Fibroblast of skin of right biceps (primary cell): ENCODE results near the gene DLL4.
"Not testable (repeated sequence)": the region's sequence is repeated elsewhere in the genome, so short reads cannot be mapped to it uniquely, and the experiment has no call there.

Source experiments
- DNase-seq: peaks from one replicate; pipeline ENCODE4 v3.0.0-alpha.2; 2013

DLL4 gene

DNA sequence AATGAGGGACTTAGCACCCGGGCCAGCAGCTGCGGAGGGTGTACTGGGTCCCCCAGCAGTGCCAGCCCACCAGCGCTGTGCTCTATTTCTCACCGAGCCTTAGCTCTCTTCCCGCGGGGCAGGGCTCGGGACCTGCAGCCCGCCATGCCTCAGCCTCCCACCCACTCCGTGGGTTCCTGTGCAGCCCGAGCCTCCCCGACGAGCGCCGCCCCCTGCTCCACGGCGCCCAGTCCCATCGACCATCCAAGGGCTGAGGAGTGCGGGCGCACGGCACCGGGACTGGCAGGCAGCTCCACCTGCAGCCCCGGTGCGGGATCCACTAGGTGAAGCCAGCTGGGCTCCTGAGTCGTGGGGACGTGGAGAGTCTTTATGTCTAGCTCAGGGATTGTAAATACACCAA is 32.6 kb downstream of the DLL4 start:
- not testable (repeated sequence) for DNase-seq

DNA sequence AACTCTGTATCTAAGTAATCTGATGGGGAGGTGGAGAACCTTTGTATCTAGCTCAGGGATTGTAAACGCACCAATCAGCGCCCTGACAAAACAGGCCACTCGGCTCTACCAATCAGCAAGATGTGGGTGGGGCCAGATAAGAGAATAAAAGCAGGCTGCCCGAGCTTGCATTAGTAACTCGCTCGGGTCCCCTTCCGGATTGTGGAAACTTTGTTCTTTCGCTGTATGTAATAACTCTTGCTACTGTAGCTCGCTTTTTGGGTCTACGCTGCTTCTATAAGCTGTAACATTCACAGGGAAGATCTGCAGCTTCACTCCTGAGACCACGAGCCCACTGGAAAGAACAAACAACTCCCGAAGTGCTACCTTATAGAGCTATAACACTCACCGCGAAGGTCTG is 33.2 kb downstream of the DLL4 start:
- not testable (repeated sequence) for DNase-seq

DNA sequence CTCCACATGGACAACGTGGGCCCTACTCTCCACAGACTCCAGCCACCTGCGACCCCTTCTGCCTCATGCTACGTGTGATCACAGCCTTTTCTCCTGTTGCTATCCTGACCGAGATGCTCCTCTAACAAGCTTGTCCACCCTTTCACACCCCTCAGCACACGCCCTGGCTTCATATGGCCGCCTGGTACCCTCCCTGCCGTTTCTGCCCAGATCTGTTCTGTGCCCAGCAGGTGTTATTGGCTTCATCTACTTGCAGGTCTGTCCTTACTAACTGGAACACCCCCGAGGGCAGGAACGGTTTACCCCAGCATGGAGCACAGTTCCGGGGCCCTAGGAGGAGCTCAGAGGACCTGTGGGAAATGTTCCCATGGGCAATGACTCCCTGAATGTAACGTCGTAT is 34.1 kb downstream of the DLL4 start:
- DNase-seq: no peak

DNA sequence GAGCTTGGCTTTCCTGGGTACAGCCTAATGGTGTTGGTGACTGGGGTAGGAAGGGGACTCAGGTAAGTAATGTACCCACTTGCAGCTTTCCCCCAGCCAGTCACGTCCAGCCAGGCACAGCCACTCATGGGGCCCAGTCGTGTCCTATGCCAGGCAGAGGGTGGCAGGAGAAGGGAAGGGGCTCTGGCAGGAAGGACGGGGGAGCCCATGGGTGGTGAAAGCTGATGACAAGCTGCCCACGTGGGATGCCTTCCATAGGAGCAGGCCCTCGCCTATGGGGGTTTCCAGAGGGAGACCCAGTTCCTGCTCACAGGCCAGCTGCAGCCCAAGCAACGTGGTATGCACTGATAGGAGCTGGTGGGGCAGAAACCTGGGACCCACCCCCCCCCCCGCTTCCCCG is 34.9 kb downstream of the DLL4 start:
- DNase-seq: no peak

DNA sequence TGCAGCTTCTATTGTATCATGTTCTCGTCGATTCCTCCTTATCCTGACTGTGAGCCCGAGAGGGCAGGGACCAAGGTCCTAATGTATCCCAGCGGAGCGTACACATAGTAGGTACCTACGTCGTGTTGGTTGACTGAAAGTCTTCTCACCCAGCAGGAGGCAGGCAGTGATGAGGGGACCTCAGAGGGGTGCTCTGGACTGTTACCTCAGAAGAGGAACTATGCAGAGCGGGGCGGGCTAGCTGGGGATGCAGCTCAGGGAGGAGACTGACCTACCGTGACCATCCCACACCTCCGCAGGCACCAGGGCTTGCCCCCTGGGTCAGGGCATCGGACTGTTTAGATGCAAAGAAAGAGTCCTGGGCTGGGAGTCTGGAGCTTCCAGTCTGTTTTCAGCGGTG is 35.5 kb downstream of the DLL4 start:
- no peak for DNase-seq

DNA sequence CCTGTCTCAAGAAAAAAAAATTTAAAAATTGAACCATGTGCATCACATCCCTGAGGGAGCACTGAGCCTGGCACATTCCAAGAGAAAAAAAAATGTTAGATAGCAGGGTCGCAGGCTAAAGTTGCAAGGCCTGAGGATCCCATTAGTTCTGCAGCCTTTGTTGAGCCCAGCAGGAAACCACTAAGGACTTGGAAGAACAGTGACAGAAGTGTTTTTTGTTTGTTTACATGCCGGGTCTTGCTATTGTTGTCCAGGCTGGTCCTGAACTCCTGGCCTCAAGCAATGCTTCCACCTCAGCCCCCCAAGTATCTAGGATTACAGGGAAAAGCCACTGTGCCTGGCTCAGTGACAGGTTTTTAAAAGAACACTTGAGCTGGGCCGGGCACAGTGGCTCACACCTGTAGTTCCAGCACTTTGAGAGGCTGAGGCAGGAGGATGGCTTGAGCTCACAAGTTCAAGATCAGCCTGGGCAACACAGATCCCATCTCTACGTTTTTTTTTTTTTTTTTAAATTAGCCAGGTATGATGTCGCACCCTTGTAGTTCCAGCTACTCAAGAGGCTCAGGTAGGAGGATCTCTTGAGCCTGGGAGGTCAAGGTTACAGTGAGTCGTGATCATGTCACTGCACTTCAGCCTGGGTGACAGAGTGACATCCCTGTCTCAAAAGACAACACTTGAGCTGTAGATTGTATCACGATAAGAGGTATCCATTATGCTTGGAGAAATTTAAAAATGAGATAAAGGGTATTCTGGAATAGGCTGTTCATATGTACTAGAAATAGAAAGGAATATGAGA is 39.3 kb downstream of the DLL4 start:
- DNase-seq: no peak

DNA sequence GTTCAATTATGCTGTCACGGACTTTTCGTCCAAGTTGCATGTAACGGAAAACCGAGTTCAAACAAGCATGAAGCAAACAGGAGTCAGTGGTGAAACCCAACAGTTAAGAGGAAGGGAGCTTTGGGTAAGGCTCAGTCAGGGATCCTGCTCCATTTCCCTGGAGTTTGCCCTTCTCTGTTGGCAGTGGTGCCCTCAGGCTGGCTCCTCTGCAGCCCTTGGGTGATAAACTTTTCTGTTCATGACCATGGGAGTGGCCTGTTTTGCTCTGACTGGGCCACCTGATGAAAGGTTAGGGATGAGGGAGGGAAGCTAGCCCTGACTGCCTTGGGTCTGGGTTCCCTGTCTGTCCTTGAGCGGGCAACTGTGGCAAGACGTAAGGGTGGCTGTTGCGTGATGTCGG is 40.2 kb downstream of the DLL4 start:
- DNase-seq: no peak

DNA sequence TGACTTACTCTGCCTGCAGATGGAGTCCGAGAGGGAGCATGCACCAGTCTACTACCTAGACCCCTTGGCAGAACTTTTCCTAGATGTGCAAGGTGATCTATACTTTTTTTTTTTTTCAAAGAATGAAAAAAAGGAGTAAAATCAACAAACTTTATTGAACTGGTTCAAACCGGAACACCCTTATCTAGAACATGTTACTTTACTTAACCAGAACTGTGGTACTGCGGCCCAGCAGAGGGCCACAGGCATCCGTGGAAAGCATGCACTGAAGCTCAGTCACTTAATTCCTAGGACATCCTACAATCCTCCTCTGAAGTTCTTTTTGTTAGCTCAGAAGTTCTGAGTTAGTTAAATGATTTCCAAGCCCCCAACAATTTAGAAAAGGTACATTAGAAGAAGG is 45.7 kb downstream of the DLL4 start:
- DNase-seq: no peak

DNA sequence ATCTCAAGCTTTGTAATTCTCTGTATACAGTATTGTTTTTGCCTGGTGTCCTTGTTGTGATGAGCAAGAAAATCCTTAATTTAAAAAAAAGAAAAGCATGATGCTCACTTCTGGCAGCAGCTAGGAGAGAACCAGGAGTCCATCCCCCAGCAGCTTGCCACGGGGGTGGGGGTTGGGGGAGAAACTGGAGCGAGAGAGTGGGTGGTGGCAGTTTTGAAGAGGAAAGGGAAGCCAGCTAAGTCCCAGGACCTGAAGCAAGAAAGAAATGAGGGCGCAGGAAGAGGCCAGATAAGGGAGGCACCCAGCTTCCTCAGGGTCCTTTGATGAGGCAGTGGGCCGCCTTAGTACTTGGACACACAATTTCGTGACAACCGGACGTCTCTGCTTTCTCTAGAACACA is 47.7 kb downstream of the DLL4 start:
- DNase-seq: no peak

DNA sequence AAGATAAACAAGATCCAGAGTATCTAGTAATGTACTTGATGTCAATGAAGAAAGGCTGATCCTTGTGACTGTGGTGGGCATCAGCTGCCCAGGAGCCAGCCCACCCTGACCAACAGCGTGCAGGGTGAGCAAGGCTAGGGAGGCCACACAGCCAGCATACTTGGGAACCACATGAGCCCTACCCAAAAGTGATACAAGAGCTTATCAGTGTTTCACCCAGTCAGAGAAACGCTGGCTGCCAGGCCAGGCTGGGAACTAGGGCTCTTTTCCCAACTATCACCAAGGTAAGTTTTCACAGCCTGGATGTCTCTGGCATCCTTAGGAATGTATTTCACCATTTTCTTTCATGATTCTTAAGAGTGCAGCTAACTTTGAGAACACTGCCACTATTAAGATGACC is 49.0 kb downstream of the DLL4 start:
- no peak for DNase-seq

DNA sequence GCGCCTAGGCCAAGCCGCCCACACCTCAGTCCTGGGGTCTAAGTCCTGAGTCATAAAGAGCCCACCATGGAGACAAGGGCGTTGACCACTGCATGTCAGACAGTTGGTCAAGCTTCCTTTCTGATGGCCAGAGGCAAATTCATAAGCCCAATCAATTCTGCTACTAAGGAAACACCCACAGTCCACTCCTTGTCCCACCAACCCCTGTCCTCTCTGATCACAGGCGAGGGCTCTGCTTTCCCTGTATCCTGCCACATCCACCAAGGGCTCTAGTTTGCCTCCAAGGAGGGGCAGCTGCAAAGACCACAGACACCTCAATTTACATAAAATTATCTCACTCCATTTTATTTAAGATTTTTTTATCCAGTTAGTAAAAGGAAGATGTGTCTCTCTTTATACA is 49.4 kb downstream of the DLL4 start:
- no peak for DNase-seq

DNA sequence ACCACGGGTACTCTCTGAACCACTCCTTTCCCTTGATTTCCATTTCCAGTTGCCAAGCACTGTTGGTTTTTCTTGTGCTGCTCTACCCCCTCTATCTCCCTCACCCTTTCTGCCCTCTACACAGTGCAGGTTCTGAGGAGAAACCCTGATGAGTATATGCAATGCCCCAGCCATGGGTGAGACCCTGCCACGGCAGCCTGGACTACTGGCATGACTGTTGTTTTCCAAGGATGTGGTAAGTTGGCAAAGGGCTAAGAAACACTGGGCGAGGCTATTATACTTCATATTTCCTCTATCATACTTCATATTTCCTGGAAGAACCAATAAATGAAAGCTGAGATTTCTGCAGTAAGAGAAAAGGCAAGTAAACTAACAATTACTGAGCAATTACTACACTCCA is 52.0 kb downstream of the DLL4 start:
- no peak for DNase-seq

DNA sequence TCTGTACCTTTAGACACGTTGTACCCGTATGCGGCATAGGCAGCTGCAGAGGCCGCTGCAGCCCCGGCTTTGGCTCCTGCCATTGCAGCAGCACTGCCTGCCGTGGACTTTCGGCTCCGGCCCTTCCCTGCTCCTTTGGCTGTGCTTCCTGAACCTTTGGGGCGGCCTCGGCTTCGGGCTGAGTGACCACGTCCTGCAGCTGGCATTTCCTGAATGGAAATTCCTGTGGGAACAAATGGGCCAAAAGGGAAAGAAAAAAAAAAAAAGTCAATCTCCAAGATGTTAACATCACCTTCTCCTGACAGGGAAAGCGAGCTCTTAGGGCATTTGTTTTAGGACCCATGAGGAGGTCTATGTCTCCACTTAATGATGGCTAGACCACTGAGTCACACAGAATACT is 53.7 kb downstream of the DLL4 start:
- peak; percentile 41 for DNase-seq

DNA sequence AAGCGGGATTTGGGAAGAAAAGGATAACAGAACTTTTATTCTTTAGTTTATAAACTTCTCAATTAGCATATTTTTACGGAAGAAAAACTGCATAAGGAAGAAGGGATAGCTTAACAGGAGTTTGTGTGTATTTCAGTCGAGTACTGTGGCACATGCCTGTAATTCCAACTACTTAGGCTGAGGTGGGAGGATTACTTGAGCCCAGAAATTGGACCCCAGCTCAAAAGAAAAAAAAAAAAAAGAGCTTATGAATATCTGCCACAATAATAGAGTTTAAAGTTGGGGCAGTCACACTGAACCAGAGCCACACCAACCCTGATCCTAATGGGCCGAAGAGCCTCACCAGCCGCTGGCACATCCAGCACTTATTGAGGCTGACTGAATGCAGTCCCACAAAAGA is 55.3 kb downstream of the DLL4 start:
- DNase-seq: no peak

DNA sequence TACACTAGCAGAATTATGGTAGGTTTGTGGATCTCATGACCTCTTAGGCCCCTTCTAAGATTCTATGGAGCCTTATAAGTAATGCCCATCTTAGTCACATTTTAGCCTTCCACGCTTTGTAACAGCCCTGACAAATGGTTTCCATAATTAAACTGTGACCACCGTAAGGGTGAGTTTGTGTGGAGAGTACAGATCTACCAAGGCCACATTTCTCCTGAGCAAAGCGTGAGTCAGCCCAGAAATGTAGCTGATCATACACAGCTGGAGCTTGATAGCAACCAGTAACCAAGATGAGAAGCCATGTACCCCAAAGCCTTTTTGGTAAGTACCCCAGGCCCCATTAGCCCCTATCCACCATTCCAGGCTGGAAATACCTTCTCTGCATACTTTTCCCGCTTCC is 55.8 kb downstream of the DLL4 start:
- peak; percentile 84 for DNase-seq

DNA sequence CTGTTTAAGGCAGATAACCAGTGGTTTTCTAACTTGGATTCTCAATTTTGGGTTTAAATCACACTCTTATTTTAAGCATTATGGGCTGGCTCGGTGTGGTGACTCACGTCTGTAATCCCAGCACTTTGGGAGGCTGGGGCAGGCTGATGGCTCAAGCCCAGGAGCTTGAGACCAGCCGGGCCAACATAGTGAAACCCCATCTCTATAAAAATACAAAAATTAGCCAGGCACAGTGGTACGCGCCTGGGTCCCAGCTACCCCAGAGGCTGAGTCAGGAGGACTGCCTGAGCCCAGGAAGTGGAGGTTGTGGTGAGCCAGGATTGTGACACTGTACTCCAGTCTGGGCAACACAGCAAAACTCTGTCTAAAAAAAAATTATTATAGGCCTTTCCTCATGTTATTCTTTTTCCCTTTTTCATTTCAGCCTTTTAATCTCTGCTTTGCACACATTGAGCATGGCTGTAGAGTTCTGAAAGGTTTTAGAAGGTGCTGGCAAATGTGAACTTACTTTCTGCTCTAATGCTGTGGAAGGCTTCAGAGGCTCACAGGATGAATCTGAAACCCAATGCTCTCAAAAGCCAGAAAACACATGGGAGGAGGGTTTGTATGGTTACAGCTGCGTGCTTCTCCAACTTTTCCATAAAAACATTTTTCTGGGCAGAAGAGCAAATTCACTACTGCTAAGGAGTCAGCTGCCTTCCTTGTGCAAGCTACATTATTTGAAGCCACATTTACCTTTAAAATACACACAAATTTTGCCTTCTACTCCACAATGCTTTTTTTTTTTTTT is 56.6 kb downstream of the DLL4 start:
- peak; percentile 54 for DNase-seq

DNA sequence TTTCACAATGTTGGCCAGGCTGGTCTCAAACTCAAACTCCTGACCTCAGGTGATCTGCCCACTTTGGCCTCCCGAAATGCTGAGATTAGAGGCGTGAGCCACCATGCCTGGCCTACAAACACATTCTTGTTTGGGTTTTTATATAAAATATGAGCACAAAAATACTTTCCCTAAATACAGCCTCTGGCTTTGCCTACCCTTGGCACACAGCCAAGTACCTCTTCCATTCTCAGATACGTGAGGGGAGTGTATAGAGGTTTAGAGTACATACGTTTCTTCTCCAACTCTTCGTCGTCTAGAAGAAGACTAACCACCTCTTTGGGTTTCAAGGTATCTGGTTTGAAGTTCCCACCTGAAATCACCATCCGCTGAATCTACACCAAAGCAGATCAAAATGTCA is 57.7 kb downstream of the DLL4 start:
- no peak for DNase-seq

DNA sequence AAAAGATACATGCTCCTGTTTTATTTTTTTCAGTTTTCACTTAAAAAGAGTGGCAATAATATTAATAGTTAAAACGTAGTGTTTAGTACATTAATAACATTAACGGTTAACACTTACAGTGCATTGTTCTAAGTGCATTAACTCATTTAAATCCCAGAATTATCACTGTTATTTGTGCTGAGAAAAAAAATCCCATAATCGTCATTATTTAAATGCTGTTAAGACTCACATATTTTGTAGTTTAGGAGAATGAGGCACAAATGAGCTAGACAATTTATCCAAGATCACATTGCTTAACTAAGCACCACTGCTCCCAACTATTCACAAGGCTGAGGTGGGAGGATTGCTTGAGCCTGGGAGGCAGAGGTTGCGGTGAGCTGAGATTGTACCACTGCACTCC is 59.0 kb downstream of the DLL4 start:
- DNase-seq: no peak
